Subcutaneous adipose tissue (tissue), 4 donors: Measurements from ENCODE around the gene PRKCB. TPM values are rescaled to one million over a fixed set of nuclear protein-coding genes. Genes with fewer than 3 reads are reported as not detected.

ENCODE experiments used
- CTCF ChIP-seq: fragments of 450-650 bp; IDR thresholded peaks from one replicate; pipeline ENCODE4 v1.5.1; 2016; ENCODE audit warnings: low read depth, mild to moderate bottlenecking, control low read depth, antibody characterized with exemption, moderate library complexity
- total RNA-seq, 4 donors: library from RNA; depleted of rRNA; stranded (reverse); fragments of >200 nt; gene quantifications; one replicate each; pipeline ENCODE4 v1.1.0, GENCODE V29; 2016

Gene PRKCB
- total RNA-seq, 4 donors from 2014 or later: 3.4 to 16.5 (median 5.7) TPM

- TF ChIP-seq CTCF: no peak
These were observed 302.8 kb downstream of the PRKCB start for GRCh38 chr16:24138575-24138974.

GRCh38 chr16:24139282-24139681 lies 303.5 kb downstream of the PRKCB start:
- TF ChIP-seq CTCF: no peak

GRCh38 chr16:24140730-24141129 lies 304.9 kb downstream of the PRKCB start:
- TF ChIP-seq CTCF: no peak

- TF ChIP-seq CTCF: no peak
These were observed 305.7 kb downstream of the PRKCB start for GRCh38 chr16:24141466-24141865.

GRCh38 chr16:24141917-24142316 lies 306.1 kb downstream of the PRKCB start:
- TF ChIP-seq CTCF: no peak

- TF ChIP-seq CTCF: no peak
These were observed 310.1 kb downstream of the PRKCB start for GRCh38 chr16:24145927-24146326.

GRCh38 chr16:24146518-24146917 lies 310.7 kb downstream of the PRKCB start:
- no peak for TF ChIP-seq CTCF
